Colonic mucosa (tissue), 4 donors: ENCODE data around the gene RAPGEF5. TPM values are rescaled to one million over a fixed set of nuclear protein-coding genes. Genes with fewer than 3 reads are reported as not detected.
"Not testable (repeated sequence)": the region's sequence is repeated elsewhere in the genome, so short reads cannot be mapped to it uniquely, and the experiment has no call there.

Experiments
- DNase-seq: peaks from one replicate; pipeline ENCODE4 v3.0.0-alpha.2; 2020
- H3K27ac ChIP-seq: fragments of 200-600 bp; one replicate; pipeline ENCODE4 v1.8.0; 2021
- H3K27me3 ChIP-seq: fragments of 200-600 bp; one replicate; pipeline ENCODE4 v1.8.0; 2021
- H3K36me3 ChIP-seq: fragments of 200-600 bp; one replicate; pipeline ENCODE4 v1.8.0; 2021
- H3K4me1 ChIP-seq: fragments of 200-600 bp; one replicate; pipeline ENCODE4 v1.8.0; 2021; ENCODE audit warnings: mild to moderate bottlenecking
- H3K4me3 ChIP-seq: fragments of 200-600 bp; one replicate; pipeline ENCODE4 v1.8.0; 2021
- H3K9ac ChIP-seq, 2 donors: one replicate each; pipeline ENCODE4 v1.7.0; 2013; ENCODE audit warnings: control low read depth in 2 of 2, low read depth in 2 of 2, low read length in 2 of 2
- H3K9me3 ChIP-seq: fragments of 200-600 bp; one replicate; pipeline ENCODE4 v1.8.0; 2021
- intact Hi-C: fragments of 100-400 bp; cut with DNase I; formaldehyde crosslinking; loops from one replicate; pipeline ENCODE4 v1.14.1; 2022
- total RNA-seq, 2 donors: library from RNA; stranded (reverse); fragmentation: NEBNext Ultra II Directional in 1 of 2; extraction: Animal tissue kit (Norgen Biotek cat#: 25700) in 1 of 2; gene quantifications; one replicate each; pipeline ENCODE4 v1.2.1, GENCODE V29; 2021
- TF ChIP-seq, protein P1 (sequence below): fragments of 200-600 bp; IDR thresholded peaks from one replicate; pipeline ENCODE4 v1.8.0; 2022; ENCODE audit warnings: antibody characterized with exemption, mild to moderate bottlenecking
- donor health status: healthy.
- donor health status: DM: no; HTN: no; CAD: no.
- donor health status: DM: no; HTN: no; CAD: no.

RAPGEF5 gene
- total RNA-seq, 2 donors from 2014 or later: 39.9 to 42.2 TPM

DNA sequence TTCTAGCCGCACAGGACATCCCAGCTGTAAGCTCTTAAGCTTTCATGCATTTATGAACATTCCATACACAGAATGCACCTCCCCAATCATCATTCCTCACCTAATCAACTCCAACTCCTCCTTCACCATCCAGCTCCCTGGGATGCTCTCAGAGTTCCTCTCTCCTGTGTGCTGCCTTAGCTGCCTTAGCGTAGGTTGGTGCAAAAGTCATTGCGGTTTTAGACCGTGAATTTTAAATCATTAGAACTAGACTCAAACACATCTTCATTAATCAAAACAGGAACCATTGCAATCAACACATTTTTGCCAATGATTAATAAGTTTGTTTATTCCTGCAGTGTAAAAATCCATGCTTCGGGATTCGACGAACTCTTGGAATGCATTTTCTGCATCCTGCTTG is 251.4 kb downstream of the RAPGEF5 start:
- Histone ChIP-seq H3K27ac (no peak overlapping the region), H3K4me3 (no peak overlapping the region), H3K9ac (no peak overlapping the region), H3K36me3 (no peaks in the 10 kb centered on the region), H3K9me3 (no peaks in the 10 kb centered on the region), H3K27me3 (no peaks in the 10 kb centered on the region), H3K4me1 (no peaks in the 10 kb centered on the region)
- TF ChIP-seq, protein P1, sequence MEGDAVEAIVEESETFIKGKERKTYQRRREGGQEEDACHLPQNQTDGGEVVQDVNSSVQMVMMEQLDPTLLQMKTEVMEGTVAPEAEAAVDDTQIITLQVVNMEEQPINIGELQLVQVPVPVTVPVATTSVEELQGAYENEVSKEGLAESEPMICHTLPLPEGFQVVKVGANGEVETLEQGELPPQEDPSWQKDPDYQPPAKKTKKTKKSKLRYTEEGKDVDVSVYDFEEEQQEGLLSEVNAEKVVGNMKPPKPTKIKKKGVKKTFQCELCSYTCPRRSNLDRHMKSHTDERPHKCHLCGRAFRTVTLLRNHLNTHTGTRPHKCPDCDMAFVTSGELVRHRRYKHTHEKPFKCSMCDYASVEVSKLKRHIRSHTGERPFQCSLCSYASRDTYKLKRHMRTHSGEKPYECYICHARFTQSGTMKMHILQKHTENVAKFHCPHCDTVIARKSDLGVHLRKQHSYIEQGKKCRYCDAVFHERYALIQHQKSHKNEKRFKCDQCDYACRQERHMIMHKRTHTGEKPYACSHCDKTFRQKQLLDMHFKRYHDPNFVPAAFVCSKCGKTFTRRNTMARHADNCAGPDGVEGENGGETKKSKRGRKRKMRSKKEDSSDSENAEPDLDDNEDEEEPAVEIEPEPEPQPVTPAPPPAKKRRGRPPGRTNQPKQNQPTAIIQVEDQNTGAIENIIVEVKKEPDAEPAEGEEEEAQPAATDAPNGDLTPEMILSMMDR: no peak
- intact Hi-C loops: no loop called here
- no peak for DNase-seq

DNA sequence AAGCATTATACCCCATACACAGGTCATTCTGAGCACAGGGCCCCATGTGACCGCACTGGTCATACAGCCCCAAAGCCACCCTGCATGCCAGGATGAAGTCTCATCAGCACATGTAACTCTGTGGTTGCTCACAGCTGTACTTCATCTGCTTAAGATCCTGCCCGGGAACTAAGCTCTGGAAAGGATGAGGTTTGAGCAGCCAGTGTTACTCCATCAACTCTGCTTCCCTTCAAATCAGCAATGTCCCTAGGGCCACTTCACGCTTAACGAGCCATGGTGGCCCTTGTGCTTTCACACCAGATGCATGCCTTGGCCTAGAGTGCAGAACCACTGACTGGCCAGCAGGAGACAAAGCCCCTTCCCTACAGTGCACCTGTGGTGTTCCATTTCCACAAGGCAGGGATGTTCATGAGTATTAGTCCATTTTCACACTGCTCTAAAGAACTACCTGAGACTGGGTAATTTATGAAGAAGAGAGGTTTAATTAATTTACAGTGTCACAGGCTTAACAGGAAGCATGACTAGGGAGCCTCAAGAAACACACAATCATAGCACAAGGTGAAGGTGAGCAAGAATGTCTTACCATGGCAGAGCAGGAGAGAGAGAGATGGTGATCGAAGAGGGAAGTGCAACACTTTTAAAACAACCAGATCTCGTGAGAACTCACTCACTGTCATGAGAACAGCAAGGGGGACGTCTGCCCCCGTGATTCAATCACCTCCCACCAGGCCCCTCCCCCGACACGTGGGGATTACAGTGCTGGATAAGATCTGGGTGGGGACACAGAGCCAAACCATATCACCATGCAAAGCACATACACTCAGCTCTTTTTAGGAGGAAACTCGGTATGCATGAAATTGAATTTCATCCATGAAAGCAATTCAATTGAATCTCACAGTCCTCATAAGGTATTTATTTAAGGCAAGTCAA is 262.3 kb downstream of the RAPGEF5 start:
- TF ChIP-seq, protein P1: no peak
- Histone ChIP-seq H3K36me3 (no peaks in the 10 kb centered on the region), H3K27ac (no peak overlapping the region), H3K27me3 (no peaks in the 10 kb centered on the region), H3K9ac (no peak overlapping the region), H3K4me3 (no peak overlapping the region), H3K9me3 (no peaks in the 10 kb centered on the region), H3K4me1 (no peaks in the 10 kb centered on the region)
- DNase-seq: no peak
- intact Hi-C loops: no loop called here

DNA sequence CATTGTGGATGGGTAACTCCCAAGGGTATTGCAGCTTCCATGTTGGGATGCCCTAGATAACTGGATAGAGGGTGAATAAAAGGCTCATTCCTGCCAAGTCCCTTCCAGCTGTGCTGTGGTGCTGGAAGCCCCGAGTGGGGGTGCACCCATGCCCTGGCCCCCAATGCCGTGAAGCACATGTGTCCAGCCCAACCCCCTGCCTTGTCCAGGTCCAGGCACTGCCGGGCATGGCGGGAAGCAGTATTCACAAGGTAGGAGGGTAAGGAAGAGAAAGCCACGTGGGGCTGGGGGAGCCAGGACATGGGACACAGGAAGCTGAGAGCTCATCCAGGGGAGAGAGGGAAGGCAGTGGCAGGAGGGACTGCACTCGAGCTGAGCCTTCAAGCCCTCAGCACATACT is 263.0 kb downstream of the RAPGEF5 start:
- TF ChIP-seq, protein P1: no peak
- H3K9ac ChIP-seq: no peak overlapping the region
- intact Hi-C loops: no loop called here
- H3K4me3 ChIP-seq: no peak overlapping the region
- H3K27me3 ChIP-seq: no peaks in the 10 kb centered on the region
- no peaks in the 10 kb centered on the region for H3K36me3 ChIP-seq
- H3K4me1 ChIP-seq: no peaks in the 10 kb centered on the region
- no peaks in the 10 kb centered on the region for H3K9me3 ChIP-seq
- H3K27ac ChIP-seq: no peak overlapping the region
- DNase-seq: no peak

DNA sequence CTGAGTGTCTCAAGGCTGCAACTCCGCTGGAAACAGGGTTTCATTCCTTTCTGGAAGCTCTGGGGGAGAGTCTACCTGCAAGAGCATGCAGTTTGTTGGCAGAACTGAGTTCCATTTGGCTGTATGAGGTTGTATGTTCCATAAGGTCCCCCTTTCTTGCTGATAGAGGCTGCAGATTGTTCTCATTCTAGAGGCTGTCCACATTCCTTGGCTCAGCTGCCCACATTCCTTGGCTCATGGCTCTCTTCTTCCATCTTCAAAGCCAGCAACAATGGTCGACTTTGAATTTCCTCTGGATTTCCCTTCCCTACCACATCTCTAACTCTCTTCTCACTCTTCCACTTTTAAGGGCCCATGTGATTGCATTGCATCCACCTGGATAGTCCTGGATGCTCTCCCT is 264.0 kb downstream of the RAPGEF5 start:
- no peaks in the 10 kb centered on the region for H3K9me3 ChIP-seq
- intact Hi-C loops: no loop called here
- H3K4me3 ChIP-seq: no peak overlapping the region
- TF ChIP-seq, protein P1: no peak
- no peak for DNase-seq
- H3K27me3 ChIP-seq: no peaks in the 10 kb centered on the region
- no peak overlapping the region for H3K9ac ChIP-seq
- H3K36me3 ChIP-seq: no peaks in the 10 kb centered on the region
- no peaks in the 10 kb centered on the region for H3K4me1 ChIP-seq
- no peak overlapping the region for H3K27ac ChIP-seq

DNA sequence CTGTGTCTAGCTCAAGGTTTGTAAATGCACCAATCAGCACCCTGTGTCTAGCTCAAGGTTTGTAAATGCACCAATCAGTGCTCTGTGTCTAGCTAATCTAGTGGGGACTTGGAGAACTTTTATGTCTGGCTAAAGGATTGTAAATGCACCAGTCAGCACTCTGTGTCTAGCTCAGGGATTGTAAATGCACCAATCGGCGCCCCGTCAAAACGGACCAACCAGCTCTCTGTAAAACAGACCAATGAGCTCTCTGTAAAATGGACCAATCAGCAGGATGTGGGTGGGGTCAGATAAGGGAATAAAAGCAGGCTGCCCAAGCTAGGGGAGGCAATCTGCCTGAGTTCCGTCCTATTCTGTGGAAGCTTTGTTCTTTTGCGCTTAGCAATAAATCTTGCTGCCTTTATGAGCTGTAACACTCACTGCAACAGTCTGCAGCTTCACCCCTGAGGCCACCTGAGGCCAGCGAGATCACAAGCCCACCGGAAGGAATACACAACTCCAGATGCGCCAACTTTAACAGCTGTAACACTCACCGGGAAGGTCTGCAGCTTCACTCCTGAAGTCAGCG is 265.9 kb downstream of the RAPGEF5 start:
- H3K36me3 ChIP-seq, H3K27ac ChIP-seq, H3K27me3 ChIP-seq, intact Hi-C loops, H3K4me3 ChIP-seq, DNase-seq, H3K9ac ChIP-seq, H3K4me1 ChIP-seq, H3K9me3 ChIP-seq: not testable (repeated sequence)

DNA sequence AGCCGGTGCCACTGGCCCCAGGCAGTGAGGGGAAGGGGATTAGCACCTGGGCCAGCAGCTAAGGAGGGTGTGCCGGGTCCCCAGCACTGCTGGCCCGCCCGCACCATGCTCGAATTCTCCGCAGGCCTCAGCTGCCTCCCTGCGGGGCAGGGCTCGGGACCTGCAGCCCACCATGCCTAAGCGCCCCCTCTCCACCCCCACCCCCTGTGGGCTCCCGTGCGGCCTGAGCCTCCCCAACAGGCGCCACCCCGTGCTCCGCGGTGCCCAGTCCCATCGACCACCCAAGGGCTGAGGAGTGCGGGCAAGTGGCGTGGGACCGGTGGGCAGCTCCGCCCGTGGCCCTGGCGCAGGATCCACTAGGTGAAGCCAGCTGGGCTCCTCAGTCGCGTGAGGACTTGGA is 266.4 kb downstream of the RAPGEF5 start:
- Histone ChIP-seq H3K4me3 (no peak overlapping the region), H3K9ac (no peak overlapping the region), H3K27me3 (no peaks in the 10 kb centered on the region), H3K9me3 (no peaks in the 10 kb centered on the region), H3K4me1 (no peaks in the 10 kb centered on the region), H3K27ac (no peak overlapping the region), H3K36me3 (no peaks in the 10 kb centered on the region)
- intact Hi-C loops: no loop called here
- TF ChIP-seq, protein P1: no peak
- DNase-seq: no peak
